ENCODE results near the gene NEU4. TPM values are rescaled to one million over a fixed set of nuclear protein-coding genes. Genes with fewer than 3 reads are reported as not detected.

Gene NEU4
- polyA plus RNA-seq, 1 experiment, result not detected

GRCh38 chr2:241810307-241811200 lies 1.6 kb downstream of the NEU4 start:
- CTCF ChIA-PET, result no interaction called here
- H3K4me3 ChIP-seq (ENCODE audit: low read depth, low read length), result no peak overlapping the region
- no peaks in the 10 kb centered on the region for H3K36me3 ChIP-seq (ENCODE audit: control insufficient read depth, insufficient read depth, low read length)
- H3K27me3 ChIP-seq (ENCODE audit: control insufficient read depth, insufficient read depth, low read length), result no peaks in the 10 kb centered on the region
- POLR2A ChIA-PET, result no interaction called here
- DNase-seq (ENCODE audit: low read depth), result no peak
- TF ChIP-seq CTCF (IDR thresholded peaks at IDR 0.05; ENCODE audit: insufficient read depth, low read depth, low read length), result no peak

DNA sequence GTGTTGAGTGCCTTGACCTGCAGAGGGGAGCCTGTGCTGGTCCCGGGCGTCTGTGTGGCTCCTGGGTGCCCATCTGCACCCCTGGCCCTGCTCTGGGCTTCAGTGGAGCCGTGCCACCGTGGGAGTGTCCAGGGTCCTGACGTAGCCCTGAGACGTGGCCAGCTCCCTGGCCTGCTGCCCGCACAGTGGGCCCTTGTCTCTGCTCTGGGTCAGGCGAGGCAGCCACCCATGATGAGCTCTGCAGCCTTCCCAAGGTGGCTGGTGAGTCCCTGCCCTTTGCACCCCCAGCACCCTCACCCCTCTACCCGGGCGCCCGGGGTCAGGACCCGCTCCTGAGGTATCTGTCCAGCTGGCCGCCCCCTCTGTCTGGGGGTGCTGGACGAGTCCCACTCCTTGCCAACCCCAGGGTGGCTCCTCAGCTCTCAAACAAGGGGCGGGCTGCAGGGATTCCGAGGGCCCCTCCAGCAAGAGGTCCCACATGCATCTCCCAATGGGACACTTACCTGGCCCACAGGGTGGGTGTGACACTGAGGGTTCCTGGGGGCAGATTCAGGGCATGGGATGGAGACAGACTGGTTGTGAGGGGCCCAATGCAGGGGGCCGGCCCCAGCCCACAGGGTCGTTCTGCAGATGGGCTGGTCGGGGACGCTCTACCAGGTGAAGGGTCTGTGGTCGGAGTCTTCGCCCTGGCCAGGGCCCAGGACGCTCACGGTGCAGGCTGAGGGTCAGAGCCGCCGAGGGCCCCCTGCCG lies 2.4 kb downstream of the NEU4 start:
- CTCF ChIA-PET, result no interaction called here
- H3K27me3 ChIP-seq (ENCODE audit: control insufficient read depth, insufficient read depth, low read length), result no peaks in the 10 kb centered on the region
- TF ChIP-seq CTCF (IDR thresholded peaks at IDR 0.05; ENCODE audit: insufficient read depth, low read depth, low read length), result no peak
- no peaks in the 10 kb centered on the region for H3K36me3 ChIP-seq (ENCODE audit: control insufficient read depth, insufficient read depth, low read length)
- POLR2A ChIA-PET, result no interaction called here
- no peak overlapping the region for H3K4me3 ChIP-seq (ENCODE audit: low read depth, low read length)
- no peak for DNase-seq (ENCODE audit: low read depth)

GRCh38 chr2:241811952-241812729 lies 3.1 kb downstream of the NEU4 start:
- CTCF ChIA-PET, result no interaction called here
- H3K36me3 ChIP-seq (ENCODE audit: control insufficient read depth, insufficient read depth, low read length), result no peaks in the 10 kb centered on the region
- no peaks in the 10 kb centered on the region for H3K27me3 ChIP-seq (ENCODE audit: control insufficient read depth, insufficient read depth, low read length)
- no peak overlapping the region for H3K4me3 ChIP-seq (ENCODE audit: low read depth, low read length)
- no peak for DNase-seq (ENCODE audit: low read depth)
- no peak for TF ChIP-seq CTCF (IDR thresholded peaks at IDR 0.05; ENCODE audit: insufficient read depth, low read depth, low read length)
- POLR2A ChIA-PET, result no interaction called here

GRCh38 chr2:241812730-241813643 lies 4.0 kb downstream of the NEU4 start:
- ChIA-PET POLR2A (no interaction called here), CTCF (no interaction called here)
- H3K27me3 ChIP-seq (ENCODE audit: control insufficient read depth, insufficient read depth, low read length), result no peaks in the 10 kb centered on the region
- TF ChIP-seq CTCF (IDR thresholded peaks at IDR 0.05; ENCODE audit: insufficient read depth, low read depth, low read length), result no peak
- no peaks in the 10 kb centered on the region for H3K36me3 ChIP-seq (ENCODE audit: control insufficient read depth, insufficient read depth, low read length)
- no peak overlapping the region for H3K4me3 ChIP-seq (ENCODE audit: low read depth, low read length)
- no peak for DNase-seq (ENCODE audit: low read depth)
